A549 (cell line): ENCODE results near the gene CKAP2L.

Experiments used
- MAZ ChIP-seq: fragments of 150-350 bp; IDR thresholded peaks from 2 replicates; pipeline ENCODE4 v1.6.1; 2014; ENCODE audit warnings: antibody characterized with exemption, low read depth, low read length, borderline replicate concordance
- POLR2AphosphoS2 ChIP-seq: conservative IDR thresholded peaks from 2 replicates; pipeline ENCODE4 v1.6.1; 2012; ENCODE audit warnings: low read length, improper control_type of control experiment, inconsistent platforms
- RARB ChIP-seq: fragments of 250-450 bp; sonication (Bioruptor Pico); IDR thresholded peaks from 2 replicates; pipeline ENCODE4 v1.8.0; 2021; ENCODE audit warnings: mild to moderate bottlenecking, moderate library complexity
- SMC3 ChIP-seq: fragments of >200 bp; sonication (Bioruptor Twin); formaldehyde crosslinking; IDR thresholded peaks from 3 replicates; pipeline ENCODE4 v1.6.1; 2018; ENCODE audit warnings: inconsistent platforms
- TF ChIP-seq, protein P1 (sequence below): fragments of >200 bp; sonication (Bioruptor Twin); formaldehyde crosslinking; IDR thresholded peaks from 3 replicates; pipeline ENCODE4 v1.5.1; 2016

DNA sequence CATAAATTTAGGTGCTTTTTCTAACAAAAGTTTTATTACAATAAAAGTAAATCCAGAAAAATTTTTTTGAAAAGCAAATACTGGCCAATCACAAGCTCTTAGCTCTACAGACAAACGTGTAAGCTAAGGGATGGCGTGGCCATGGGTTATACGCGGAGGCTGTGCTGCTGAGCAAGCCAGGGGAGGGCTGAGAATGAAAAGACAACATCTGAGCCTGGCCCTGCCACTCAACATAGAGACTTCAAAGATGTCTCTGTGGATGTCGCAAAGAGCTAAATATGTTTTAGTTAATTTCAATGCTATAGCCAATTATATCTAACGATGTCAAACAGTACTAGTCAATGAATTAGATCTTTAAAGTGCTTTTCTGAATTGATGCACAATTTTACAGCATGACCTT is 76.9 kb downstream of the CKAP2L start:
- TF ChIP-seq, protein P1, sequence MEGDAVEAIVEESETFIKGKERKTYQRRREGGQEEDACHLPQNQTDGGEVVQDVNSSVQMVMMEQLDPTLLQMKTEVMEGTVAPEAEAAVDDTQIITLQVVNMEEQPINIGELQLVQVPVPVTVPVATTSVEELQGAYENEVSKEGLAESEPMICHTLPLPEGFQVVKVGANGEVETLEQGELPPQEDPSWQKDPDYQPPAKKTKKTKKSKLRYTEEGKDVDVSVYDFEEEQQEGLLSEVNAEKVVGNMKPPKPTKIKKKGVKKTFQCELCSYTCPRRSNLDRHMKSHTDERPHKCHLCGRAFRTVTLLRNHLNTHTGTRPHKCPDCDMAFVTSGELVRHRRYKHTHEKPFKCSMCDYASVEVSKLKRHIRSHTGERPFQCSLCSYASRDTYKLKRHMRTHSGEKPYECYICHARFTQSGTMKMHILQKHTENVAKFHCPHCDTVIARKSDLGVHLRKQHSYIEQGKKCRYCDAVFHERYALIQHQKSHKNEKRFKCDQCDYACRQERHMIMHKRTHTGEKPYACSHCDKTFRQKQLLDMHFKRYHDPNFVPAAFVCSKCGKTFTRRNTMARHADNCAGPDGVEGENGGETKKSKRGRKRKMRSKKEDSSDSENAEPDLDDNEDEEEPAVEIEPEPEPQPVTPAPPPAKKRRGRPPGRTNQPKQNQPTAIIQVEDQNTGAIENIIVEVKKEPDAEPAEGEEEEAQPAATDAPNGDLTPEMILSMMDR: no peak
- TF ChIP-seq SMC3: no peak
- no peak for TF ChIP-seq MAZ
- no peak for TF ChIP-seq POLR2AphosphoS2
- no peak for TF ChIP-seq RARB (CRISPR knock-in tag)
